Mesangial cell (primary cell): ENCODE results near the gene TRPC3. TPM values are rescaled to one million over a fixed set of nuclear protein-coding genes. Genes with fewer than 3 reads are reported as not detected.

Experiments used
- total RNA-seq: library from RNA; depleted of rRNA; stranded (reverse); fragments of >200 nt; gene quantifications from 2 replicates; pipeline ENCODE4 v1.2.3, GENCODE V29; 2015

TRPC3 gene
- under 0.01 and 0.51 TPM in 2 replicates for total RNA-seq

GRCh38 chr4:121951521-121952110 lies at the start of gene TRPC3:
TSS of gene TRPC3 (minus strand) at chr4:121952060. CDS start at chr4:121951680, 380 bp downstream.

GRCh38 chr4:121869841-121870822 lies 81.7 kb downstream of the TRPC3 start, which contains the start of gene BBS7:
TSS of gene BBS7 (minus strand) at chr4:121870474. CDS start at chr4:121870313, 161 bp downstream.

Other genes starting within 250 kb of the TRPC3 start
- not detected in 2 replicates for gene SMIM43, start 186.9 kb downstream of the TRPC3 start, total RNA-seq
- gene EXOSC9, start 150.7 kb downstream of the TRPC3 start, total RNA-seq, result 13.7 and 35.0 TPM in 2 replicates
- gene CCNA2, start 128.2 kb downstream of the TRPC3 start, total RNA-seq, result 5.3 and 161 TPM in 2 replicates
- 13.6 and 17.6 TPM in 2 replicates for gene BBS7, start 81.6 kb downstream of the TRPC3 start, total RNA-seq
- 23.3 and 43.7 TPM in 2 replicates for gene BLTP1, start 200.3 kb upstream of the TRPC3 start, total RNA-seq